Naive thymus-derived CD4-positive, alpha-beta T cell (primary cell): ENCODE measurements around the gene GPR142. TPM values are rescaled to one million over a fixed set of nuclear protein-coding genes. Genes with fewer than 3 reads are reported as not detected.

Source experiments
- ATAC-seq: fragments of 150-1000 bp; cut with Tn5 transposase; 2 replicates; pipeline ENCODE4 v1.10.0; 2021; ENCODE audit warnings: mild to moderate bottlenecking, moderate library complexity
- CTCF ChIA-PET: fragments of 350-600 bp; sonication (Branson Sonifier 250); formaldehyde crosslinking; loops from one replicate; lab custom pipeline; 2021; ENCODE audit warnings: antibody characterized with exemption; lab: Charles Lee
- POLR2A ChIA-PET: fragments of 350-600 bp; sonication (Branson Sonifier 250); formaldehyde crosslinking; loops from one replicate; lab custom pipeline; 2021; ENCODE audit warnings: antibody characterized with exemption, inconsistent platforms; lab: Charles Lee
- DNase-seq, 9 donors: peaks; one replicate each; pipeline versions ENCODE4 v3.0.0 to v3.0.0-alpha.2; 2020 to 2022; ENCODE audit warnings: mixed read lengths in 1 of 9
- H3K27ac ChIP-seq: one replicate; pipeline ENCODE4 v1.7.0; 2013; ENCODE audit warnings: mild to moderate bottlenecking, low read depth, low read length, moderate library complexity
- H3K27me3 ChIP-seq, 2 donors: one replicate each; pipeline ENCODE4 v1.7.0; 2013; ENCODE audit warnings: low read length in 2 of 2, mild to moderate bottlenecking in 2 of 2, moderate library complexity in 2 of 2; ENCODE audit not compliant: control insufficient read depth in 2 of 2, insufficient read depth in 2 of 2
- H3K36me3 ChIP-seq, 3 experiments: 1 replicate in 2 of 3; 2 replicates in 1 of 3; pipeline ENCODE4 v1.7.0; 2013; ENCODE audit warnings: low read length in 3 of 3, mild to moderate bottlenecking in 3 of 3, moderate library complexity in 1 of 3; ENCODE audit not compliant: insufficient read depth in 3 of 3, control insufficient read depth in 2 of 3
- H3K4me1 ChIP-seq, 2 donors: one replicate each; pipeline ENCODE4 v1.7.0; 2013; ENCODE audit warnings: low read length in 2 of 2, mild to moderate bottlenecking in 2 of 2, moderate library complexity in 1 of 2; ENCODE audit not compliant: control insufficient read depth in 2 of 2, insufficient read depth in 2 of 2
- H3K4me3 ChIP-seq: 2 replicates; pipeline ENCODE4 v1.7.0; 2013; ENCODE audit warnings: mild to moderate bottlenecking, low read length
- H3K9me3 ChIP-seq, 3 experiments: 1 replicate in 2 of 3; 2 replicates in 1 of 3; pipeline ENCODE4 v1.7.0; 2013; ENCODE audit warnings: low read length in 3 of 3; ENCODE audit not compliant: control insufficient read depth in 2 of 3
- H3K27ac Mint-ChIP-seq, 9 donors: one replicate each; pipeline ENCODE4 v1.8.0; 2020 to 2022; ENCODE audit warnings: mixed read lengths in 9 of 9, mild to moderate bottlenecking in 8 of 9, moderate library complexity in 5 of 9, inconsistent platforms in 2 of 9
- H3K27me3 Mint-ChIP-seq, 5 donors: one replicate each; pipeline ENCODE4 v1.8.0; 2021 to 2022; ENCODE audit warnings: mixed read lengths in 5 of 5, mild to moderate bottlenecking in 1 of 5
- H3K36me3 Mint-ChIP-seq, 5 donors: one replicate each; pipeline ENCODE4 v1.8.0; 2020 to 2022; ENCODE audit warnings: mixed read lengths in 5 of 5, mild to moderate bottlenecking in 3 of 5, inconsistent platforms in 1 of 5
- H3K4me1 Mint-ChIP-seq, 7 donors: one replicate each; pipeline ENCODE4 v1.8.0; 2020 to 2022; ENCODE audit warnings: mixed read lengths in 7 of 7, mild to moderate bottlenecking in 3 of 7, inconsistent platforms in 1 of 7
- H3K4me3 Mint-ChIP-seq, 10 donors: one replicate each; pipeline ENCODE4 v1.8.0; 2020 to 2022; ENCODE audit warnings: mild to moderate bottlenecking in 10 of 10, mixed read lengths in 10 of 10, moderate library complexity in 6 of 10, inconsistent platforms in 2 of 10
- H3K9me3 Mint-ChIP-seq, 11 donors: one replicate each; pipeline ENCODE4 v1.8.0; 2020 to 2022; ENCODE audit warnings: mixed read lengths in 11 of 11, mild to moderate bottlenecking in 4 of 11, inconsistent platforms in 1 of 11, moderate library complexity in 1 of 11
- intact Hi-C, 2 donors: fragments of 100-400 bp; cut with micrococcal nuclease; formaldehyde crosslinking; loops; one replicate each; pipeline ENCODE4 v1.15.1; 2023
- polyA plus RNA-seq, 2 donors: library from polyadenylated mRNA; unstranded; fragments of 300-500 nt; fragmentation: Illumina TruSeq; gene quantifications; one replicate each; pipeline ENCODE4 v1.2.3, GENCODE V29; 2021
- total RNA-seq, 6 experiments: library from RNA in 5 of 6; stranded (reverse) in 5 of 6; gene quantifications; 1 replicate in 5 of 6; 2 replicates in 1 of 6; pipeline ENCODE4 v1.2.3 and lab custom pipeline; 2021 to 2026

GPR142 gene
- total and polyA plus RNA-seq, 7 experiments from 2014 or later = not detected

GRCh38 chr17:74335529-74336062 lies 31.7 kb upstream of the GPR142 start:
- no peak overlapping the region for H3K27ac ChIP-seq
- H3K9me3 ChIP-seq = no peaks in the 10 kb centered on the region
- intact Hi-C loops = no loop called here
- no peaks in the 10 kb centered on the region for H3K4me1 ChIP-seq
- Mint-ChIP-seq H3K27me3 (peaks cover 0 to 5% (median 4%) of the 10 kb centered on the region in 5 donors), H3K27ac (no peak overlapping the region), H3K9me3 (no peaks in the 10 kb centered on the region), H3K36me3 (no peaks in the 10 kb centered on the region), H3K4me1 (peaks cover 0 to 8% (median 0%) of the 10 kb centered on the region in 7 donors), H3K4me3 (no peak overlapping the region)
- no peaks in the 10 kb centered on the region for H3K27me3 ChIP-seq
- H3K36me3 ChIP-seq = no peaks in the 10 kb centered on the region
- H3K4me3 ChIP-seq = no peak overlapping the region
- ChIA-PET CTCF (no interaction called here), POLR2A (no interaction called here)
- ATAC-seq (no peak), DNase-seq (no peak)

- Histone ChIP-seq H3K9me3 (no peaks in the 10 kb centered on the region), H3K36me3 (no peaks in the 10 kb centered on the region), H3K27me3 (no peaks in the 10 kb centered on the region), H3K4me1 (no peaks in the 10 kb centered on the region), H3K4me3 (no peak overlapping the region), H3K27ac (no peak overlapping the region)
- intact Hi-C loops = no loop called here
- DNase-seq (no peak), ATAC-seq (no peak)
- H3K27me3 Mint-ChIP-seq = peaks cover 0 to 4% (median 3%) of the 10 kb centered on the region in 5 donors
- ChIA-PET CTCF (no interaction called here), POLR2A (no interaction called here)
- peaks cover 0 to 8% (median 0%) of the 10 kb centered on the region in 7 donors for H3K4me1 Mint-ChIP-seq
- H3K9me3 Mint-ChIP-seq = no peaks in the 10 kb centered on the region
- H3K36me3 Mint-ChIP-seq = no peaks in the 10 kb centered on the region
- no peak overlapping the region for H3K4me3 Mint-ChIP-seq
- H3K27ac Mint-ChIP-seq = no peak overlapping the region
Measured at GRCh38 chr17:74336307-74336706, 31.0 kb upstream of the GPR142 start.

- Histone ChIP-seq H3K27ac (no peak overlapping the region), H3K27me3 (no peaks in the 10 kb centered on the region), H3K4me1 (no peaks in the 10 kb centered on the region), H3K4me3 (no peak overlapping the region), H3K9me3 (no peaks in the 10 kb centered on the region), H3K36me3 (no peaks in the 10 kb centered on the region)
- H3K27ac Mint-ChIP-seq = no peak overlapping the region
- DNase-seq (no peak), ATAC-seq (no peak)
- H3K9me3 Mint-ChIP-seq = peaks cover 0 to 1% (median 0%) of the 10 kb centered on the region in 11 donors
- no peaks in the 10 kb centered on the region for H3K36me3 Mint-ChIP-seq
- H3K4me1 Mint-ChIP-seq = peaks cover 0 to 8% (median 0%) of the 10 kb centered on the region in 7 donors
- ChIA-PET POLR2A (no interaction called here), CTCF (no interaction called here)
- H3K4me3 Mint-ChIP-seq = no peak overlapping the region
- H3K27me3 Mint-ChIP-seq = peaks cover 0 to 4% (median 3%) of the 10 kb centered on the region in 5 donors
- intact Hi-C loops = no loop called here
Measured at GRCh38 chr17:74337834-74338500, 29.3 kb upstream of the GPR142 start.

GRCh38 chr17:74339537-74340195 lies 27.6 kb upstream of the GPR142 start:
- H3K9me3 ChIP-seq = no peaks in the 10 kb centered on the region
- H3K27ac Mint-ChIP-seq = no peak overlapping the region
- CTCF ChIA-PET = interaction anchor here (0.5 kb wide), 1 partner anchor 24 kb away, joined by 3 read pairs; no protein-coding TSS in a partner anchor
- POLR2A ChIA-PET = no interaction called here
- peaks cover 0 to 4% (median 0%) of the 10 kb centered on the region in 7 donors for H3K4me1 Mint-ChIP-seq
- intact Hi-C loops = no loop called here
- no peak overlapping the region for H3K27ac ChIP-seq
- no peak overlapping the region for H3K4me3 ChIP-seq
- peaks cover 0 to 6% (median 4%) of the 10 kb centered on the region in 5 donors for H3K27me3 Mint-ChIP-seq
- H3K9me3 Mint-ChIP-seq = peaks cover 0 to 1% (median 0%) of the 10 kb centered on the region in 11 donors
- H3K36me3 ChIP-seq = no peaks in the 10 kb centered on the region
- ATAC-seq = no peak
- H3K4me3 Mint-ChIP-seq = no peak overlapping the region
- no peak for DNase-seq
- no peaks in the 10 kb centered on the region for H3K4me1 ChIP-seq
- no peaks in the 10 kb centered on the region for H3K36me3 Mint-ChIP-seq
- H3K27me3 ChIP-seq = no peaks in the 10 kb centered on the region

- Mint-ChIP-seq H3K9me3 (peaks cover 0 to 3% (median 0%) of the 10 kb centered on the region in 11 donors), H3K36me3 (no peaks in the 10 kb centered on the region), H3K27me3 (peaks cover 0 to 15% (median 4%) of the 10 kb centered on the region in 5 donors), H3K4me1 (no peaks in the 10 kb centered on the region), H3K4me3 (no peak overlapping the region), H3K27ac (no peak overlapping the region)
- ChIA-PET CTCF (no interaction called here), POLR2A (no interaction called here)
- H3K4me3 ChIP-seq = no peak overlapping the region
- no peak overlapping the region for H3K27ac ChIP-seq
- no peaks in the 10 kb centered on the region for H3K9me3 ChIP-seq
- intact Hi-C loops = no loop called here
- no peaks in the 10 kb centered on the region for H3K27me3 ChIP-seq
- no peak for DNase-seq
- no peaks in the 10 kb centered on the region for H3K36me3 ChIP-seq
- no peak for ATAC-seq
- no peaks in the 10 kb centered on the region for H3K4me1 ChIP-seq
Measured at GRCh38 chr17:74340470-74341023, 26.8 kb upstream of the GPR142 start.

GRCh38 chr17:74342224-74342623 lies 25.1 kb upstream of the GPR142 start:
- POLR2A ChIA-PET = no interaction called here

More at GRCh38 chr17:74342224-74342623, 25.1 kb upstream of the GPR142 start:
- no peak overlapping the region for H3K27ac ChIP-seq
- Mint-ChIP-seq H3K27ac (no peak overlapping the region), H3K36me3 (no peaks in the 10 kb centered on the region), H3K9me3 (peaks cover 0 to 3% (median 0%) of the 10 kb centered on the region in 11 donors), H3K27me3 (peaks cover 0 to 15% (median 2%) of the 10 kb centered on the region in 5 donors), H3K4me1 (no peaks in the 10 kb centered on the region), H3K4me3 (no peak overlapping the region)
- H3K9me3 ChIP-seq = no peaks in the 10 kb centered on the region
- H3K4me1 ChIP-seq = no peaks in the 10 kb centered on the region
- no peaks in the 10 kb centered on the region for H3K36me3 ChIP-seq
- H3K27me3 ChIP-seq = no peaks in the 10 kb centered on the region
- CTCF ChIA-PET = no interaction called here
- intact Hi-C loops = no loop called here
- no peak overlapping the region for H3K4me3 ChIP-seq
- ATAC-seq (no peak), DNase-seq (no peak)
